ENCODE results near the gene ETNK2.

DNA sequence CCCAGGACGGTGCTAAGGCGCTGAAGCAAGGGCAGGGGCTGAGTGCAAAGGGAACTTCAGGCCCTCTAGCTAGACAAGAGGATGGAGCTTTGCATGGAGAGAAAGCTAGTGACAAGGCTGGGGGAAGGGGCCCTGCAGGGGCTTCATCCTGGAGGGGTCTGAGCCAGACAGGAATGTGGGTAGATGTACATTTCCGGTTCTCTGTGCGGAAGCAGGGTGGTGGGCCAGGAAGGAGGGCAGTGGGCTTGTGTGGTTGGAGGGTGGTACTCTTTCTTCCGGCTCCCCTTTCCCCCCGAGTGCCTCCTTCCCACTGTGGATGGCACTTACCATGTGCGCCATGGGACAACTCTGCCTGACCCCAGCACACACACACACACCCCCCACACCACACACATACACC is 42.9 kb upstream of the ETNK2 start:
- TF ChIP-seq, protein P1, sequence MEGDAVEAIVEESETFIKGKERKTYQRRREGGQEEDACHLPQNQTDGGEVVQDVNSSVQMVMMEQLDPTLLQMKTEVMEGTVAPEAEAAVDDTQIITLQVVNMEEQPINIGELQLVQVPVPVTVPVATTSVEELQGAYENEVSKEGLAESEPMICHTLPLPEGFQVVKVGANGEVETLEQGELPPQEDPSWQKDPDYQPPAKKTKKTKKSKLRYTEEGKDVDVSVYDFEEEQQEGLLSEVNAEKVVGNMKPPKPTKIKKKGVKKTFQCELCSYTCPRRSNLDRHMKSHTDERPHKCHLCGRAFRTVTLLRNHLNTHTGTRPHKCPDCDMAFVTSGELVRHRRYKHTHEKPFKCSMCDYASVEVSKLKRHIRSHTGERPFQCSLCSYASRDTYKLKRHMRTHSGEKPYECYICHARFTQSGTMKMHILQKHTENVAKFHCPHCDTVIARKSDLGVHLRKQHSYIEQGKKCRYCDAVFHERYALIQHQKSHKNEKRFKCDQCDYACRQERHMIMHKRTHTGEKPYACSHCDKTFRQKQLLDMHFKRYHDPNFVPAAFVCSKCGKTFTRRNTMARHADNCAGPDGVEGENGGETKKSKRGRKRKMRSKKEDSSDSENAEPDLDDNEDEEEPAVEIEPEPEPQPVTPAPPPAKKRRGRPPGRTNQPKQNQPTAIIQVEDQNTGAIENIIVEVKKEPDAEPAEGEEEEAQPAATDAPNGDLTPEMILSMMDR (conservative IDR thresholded peaks at IDR 0.05; ENCODE audit: low read depth in 2 of 2) = no peak
- no peak for TF ChIP-seq EZH2 (IDR thresholded peaks at IDR 0.05; ENCODE audit: low read depth, unreplicated experiment)
- TF ChIP-seq EZH2phosphoT487 (IDR thresholded peaks at IDR 0.05; ENCODE audit: unreplicated experiment) = no peak
- TF ChIP-seq POLR2AphosphoS5 (IDR thresholded peaks at IDR 0.05; ENCODE audit: low read depth) = no peak
